ENCODE measurements around the gene PPARGC1A. TPM values are rescaled to one million over a fixed set of nuclear protein-coding genes. Genes with fewer than 3 reads are reported as not detected.

Gene PPARGC1A
- total RNA-seq, 1 donor from 2014 or later, result 1.4 TPM

DNA sequence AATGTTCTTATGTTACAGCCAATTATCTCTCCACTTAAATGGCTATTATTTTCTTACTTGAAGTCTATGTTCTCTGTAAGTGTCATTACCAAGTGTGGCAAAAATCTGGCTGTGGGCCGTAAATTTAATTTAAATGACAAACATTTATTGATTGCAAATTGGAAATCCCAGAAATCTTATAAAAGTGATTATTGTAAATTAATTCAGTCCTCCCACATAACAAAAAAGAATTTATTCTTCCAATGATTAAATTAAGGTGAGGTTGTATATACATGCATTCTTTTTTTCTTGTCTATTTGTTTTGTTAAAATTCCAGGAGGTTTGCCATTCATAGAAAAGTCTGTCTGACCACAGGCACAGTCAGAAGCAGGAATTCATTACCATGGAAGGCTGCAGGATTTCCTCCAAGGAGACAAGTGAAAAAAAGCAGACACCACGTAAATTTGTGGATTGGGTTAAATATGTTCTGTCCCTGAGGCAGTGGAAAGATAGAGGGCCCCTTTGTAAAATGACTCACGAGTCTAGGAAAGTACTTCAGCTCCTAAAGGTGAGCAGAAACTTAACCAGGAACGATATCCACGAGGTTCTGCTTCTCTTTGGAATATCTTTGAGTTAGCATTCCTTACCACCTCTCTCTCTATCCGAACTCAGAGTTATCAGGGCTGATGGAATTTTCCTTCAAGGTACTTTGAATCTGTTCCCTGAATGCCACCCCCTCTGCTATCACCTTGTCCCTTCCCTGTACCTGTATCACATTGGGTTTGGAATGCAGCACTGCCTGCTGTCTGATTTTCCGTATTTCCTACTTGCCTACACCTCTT lies 10.7 kb downstream of the PPARGC1A start:
- no peak for DNase-seq

DNA sequence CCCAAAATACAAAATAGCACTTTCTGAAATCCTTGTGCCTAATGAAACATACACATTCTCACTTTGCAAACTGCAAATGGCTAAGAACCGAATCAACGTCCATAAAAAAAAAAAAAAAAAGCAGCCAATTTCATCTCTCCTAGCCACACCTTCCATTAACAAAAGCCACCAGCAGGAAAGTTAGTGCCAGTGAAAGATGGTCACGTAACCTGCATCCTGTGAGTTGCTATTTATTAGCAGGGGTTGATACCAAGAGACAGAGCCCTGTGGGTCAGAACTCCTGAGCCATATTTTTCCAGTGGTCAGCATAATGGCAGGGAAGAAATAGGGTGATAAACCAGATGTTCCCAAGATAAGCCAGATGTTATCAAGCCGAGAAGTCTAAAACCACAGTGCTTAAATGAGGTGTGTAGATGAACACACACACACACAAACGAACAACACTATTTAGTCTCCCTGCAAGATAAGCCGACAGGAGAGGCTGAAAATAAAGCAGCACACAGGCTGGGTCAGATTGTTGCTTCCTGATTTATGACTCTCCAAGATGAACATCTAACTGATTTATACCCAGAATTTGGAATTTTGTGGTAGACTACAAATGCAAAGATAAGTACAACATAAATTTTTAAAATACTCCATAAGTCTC lies 11.5 kb downstream of the PPARGC1A start:
- DNase-seq, result no peak

DNA sequence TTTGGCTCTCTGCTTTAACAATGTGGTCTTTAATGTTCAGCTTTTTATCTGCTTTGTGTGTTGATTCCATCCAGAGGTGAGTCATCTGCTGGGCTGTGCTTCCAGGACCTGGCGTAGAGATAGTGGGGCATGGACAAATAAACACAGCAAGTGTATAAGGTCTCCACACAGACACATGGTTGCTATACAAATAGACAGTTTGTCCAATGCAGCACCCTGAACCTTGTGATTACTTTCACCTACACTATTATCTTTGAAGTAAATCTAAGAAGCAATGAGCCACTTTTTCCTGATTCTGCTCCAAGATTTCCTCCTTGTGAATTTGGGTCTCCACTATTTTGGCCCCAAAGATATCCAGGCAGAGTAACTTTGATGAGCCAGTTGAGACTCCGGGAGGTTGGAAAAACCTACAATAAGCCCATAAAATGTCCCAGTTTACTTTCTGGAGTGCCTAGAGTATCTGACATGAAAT lies 12.1 kb downstream of the PPARGC1A start:
- no peak for DNase-seq

DNA sequence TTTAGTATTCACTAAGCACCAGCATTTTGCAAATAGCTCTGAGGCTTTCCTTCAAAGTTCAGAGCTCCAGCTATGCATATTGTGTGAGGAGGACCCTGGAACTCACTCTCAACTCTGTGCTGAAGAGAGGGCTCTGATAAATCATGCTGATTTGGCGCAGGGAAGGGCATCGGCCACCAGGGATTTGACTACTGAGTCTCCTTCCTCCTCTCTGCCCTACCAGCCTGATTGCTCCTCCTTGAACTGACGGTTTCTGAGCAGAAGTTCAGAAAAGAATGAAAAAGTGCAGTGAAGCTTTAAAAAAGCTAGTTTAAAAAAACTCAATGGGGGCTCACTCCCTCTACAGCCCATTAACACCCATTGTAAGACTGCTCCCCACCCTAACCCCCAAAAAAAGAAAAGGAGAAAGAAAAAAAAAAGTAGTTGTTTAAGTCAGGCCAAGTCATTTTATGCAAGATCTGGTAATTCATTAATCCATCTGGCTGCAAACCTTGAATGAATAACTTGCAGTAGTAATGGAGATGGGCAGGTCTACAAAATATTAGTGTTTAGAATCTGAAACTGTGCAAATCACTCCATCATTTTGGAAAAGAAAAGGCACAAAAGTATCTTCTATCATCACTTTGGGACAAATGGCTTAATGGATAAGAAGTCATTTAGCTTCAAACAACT lies 13.3 kb downstream of the PPARGC1A start:
- no peak for DNase-seq

DNA sequence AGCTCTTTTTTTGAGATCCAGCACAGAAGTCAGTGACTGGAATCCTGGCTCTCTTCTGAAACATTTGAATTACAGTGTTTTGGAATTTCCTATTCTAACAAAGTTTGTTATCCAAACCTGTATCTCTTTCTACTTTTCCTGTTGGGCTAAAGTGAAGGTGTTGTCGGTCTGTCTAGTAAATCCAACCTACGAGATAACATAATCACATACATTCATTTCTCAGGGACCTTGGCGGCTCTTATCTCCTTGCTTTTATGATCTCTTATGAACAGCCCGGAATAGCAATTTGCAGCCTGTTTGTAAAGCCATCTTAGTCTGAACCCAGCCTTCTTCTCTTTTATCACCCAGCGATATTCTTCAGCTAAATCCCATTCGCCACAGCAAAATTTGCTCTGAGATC lies 14.5 kb downstream of the PPARGC1A start:
- DNase-seq, result no peak

DNA sequence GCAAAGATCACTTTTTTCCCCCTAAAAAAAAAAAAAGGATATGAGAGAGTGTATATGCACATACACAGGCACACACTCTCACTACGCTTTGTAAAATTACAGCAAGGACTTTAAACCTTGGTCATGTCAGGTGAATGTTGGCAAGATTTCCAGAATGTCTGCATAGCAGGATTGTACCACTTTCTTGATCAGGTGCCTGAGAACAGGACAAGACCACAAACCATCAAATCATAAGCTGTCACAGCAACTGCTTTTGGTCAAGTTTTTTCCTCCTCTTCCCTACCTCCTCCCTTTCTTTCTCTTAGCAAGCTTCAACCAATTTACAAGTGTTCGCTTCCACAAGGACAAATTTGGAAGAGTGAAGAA lies 15.3 kb downstream of the PPARGC1A start:
- DNase-seq, result no peak

DNA sequence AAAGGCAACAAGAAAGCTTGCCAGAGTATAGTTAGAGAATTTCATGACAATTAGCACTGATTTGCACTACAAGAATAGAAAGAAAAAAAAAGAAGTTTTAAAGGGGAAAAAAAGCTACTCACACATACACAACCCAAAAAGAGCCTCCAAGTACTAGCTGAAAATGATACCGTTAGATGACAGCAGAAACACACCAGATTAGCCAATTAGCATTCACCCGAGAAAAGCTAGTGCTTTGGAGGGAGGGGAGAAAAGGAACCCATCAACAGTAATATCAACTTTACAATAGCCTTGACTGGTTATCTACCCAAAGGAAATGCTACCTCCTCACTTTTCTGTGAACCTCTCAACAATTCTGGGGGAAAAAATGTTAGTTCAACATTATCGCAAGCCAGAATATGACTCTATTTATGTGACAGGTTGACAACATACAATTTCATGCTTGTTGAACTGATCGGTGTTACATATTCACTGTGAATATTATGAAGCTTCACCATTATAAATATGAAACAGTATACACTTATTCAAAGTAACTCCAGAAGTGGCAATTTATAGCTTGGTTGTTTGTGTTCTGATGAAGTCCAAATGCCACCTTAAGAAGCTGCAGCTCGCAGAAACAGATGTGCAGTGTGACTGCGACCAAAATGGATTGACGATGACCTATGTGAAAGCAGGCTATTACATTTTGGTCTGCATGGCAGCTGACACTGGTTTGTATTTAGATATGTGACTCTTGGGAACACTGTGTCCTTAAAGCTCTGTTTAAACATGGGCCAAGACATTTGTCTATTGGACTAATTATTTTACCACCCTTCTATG lies 15.9 kb downstream of the PPARGC1A start:
- no peak for DNase-seq

DNA sequence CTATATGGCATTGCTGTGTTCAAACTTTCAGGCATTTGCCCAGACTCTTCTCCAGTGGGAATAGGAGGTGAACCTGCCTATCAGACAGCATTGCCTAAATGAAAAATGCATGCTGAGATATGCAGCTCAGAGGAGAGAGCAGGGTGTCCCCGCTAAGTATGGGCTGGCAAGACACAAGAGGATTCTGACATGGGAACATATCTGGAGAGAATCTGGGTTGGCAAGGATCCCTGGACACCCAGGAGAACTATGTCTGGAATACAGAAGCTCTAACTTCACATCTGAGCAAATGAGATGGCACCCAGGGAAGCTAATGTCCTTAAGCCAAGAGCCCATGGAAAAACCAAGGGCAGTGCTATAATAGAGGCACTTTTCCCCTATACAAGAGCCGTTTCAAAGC lies 18.4 kb downstream of the PPARGC1A start:
- no peak for DNase-seq

DNA sequence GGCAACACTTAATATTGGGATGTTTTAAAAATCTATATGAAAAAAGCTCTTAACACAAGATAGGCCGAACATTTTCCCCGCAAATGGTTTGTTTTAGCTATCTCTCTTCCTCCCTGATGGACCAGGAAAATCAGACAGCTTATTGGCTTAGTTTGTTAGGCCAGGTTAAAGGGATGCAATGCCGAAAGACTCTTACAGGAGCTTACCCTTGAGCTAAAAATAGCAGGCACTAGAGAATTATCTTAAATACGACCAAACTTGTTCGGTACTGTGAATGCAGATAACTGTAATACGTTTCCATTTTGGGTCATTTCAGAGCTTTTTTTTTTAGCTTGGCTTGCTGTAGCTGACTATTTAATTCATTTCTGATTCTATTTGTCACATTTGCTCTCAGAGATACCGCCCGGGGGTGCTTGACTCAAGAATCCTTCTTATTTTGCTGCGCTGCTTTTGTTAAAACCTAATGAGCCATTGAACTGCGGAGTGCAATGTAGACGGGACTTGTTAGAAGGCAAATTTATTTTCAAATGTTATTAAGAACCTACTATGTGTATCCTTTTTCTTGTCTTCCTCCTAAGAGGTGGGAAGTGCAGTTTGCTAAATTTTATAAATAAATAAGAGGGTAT lies 23.3 kb downstream of the PPARGC1A start:
- DNase-seq, result no peak

DNA sequence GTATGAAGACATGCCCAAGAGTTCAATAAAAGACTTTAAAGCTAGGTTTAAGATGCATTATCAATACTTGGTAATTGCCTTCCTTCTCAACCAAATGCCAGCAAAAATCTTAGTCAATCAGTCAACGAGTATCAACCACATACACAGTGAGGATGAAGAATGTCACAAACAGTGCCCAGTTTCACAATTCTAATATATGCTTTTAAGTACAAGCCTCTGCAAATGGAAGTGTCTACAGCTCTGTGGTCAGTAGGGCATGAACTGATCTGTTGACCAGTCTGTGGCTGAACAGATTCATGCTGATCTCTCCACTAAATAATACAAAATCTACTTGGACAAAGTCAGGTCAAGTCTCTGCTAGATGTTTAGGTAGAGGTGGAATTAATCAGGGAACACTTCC lies 27.9 kb downstream of the PPARGC1A start:
- no peak for DNase-seq

DNA sequence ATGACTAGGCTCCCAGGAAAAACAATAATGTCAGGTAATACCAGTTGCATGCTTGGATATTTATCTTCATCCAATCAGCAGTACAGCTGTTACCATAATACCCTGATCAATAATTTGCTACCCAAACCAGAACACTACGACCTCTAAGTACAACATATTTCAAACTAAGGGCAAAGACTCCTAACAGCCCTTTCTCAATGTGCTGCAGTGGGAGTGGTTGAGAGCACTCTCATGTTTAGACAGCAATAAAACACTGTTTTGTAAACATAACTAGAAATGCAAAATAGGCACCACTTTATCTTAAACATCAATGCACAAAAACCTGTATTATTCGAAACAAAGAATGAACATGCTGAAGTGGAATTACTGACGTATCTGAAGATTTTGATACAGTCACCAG lies 28.9 kb downstream of the PPARGC1A start:
- no peak for DNase-seq

DNA sequence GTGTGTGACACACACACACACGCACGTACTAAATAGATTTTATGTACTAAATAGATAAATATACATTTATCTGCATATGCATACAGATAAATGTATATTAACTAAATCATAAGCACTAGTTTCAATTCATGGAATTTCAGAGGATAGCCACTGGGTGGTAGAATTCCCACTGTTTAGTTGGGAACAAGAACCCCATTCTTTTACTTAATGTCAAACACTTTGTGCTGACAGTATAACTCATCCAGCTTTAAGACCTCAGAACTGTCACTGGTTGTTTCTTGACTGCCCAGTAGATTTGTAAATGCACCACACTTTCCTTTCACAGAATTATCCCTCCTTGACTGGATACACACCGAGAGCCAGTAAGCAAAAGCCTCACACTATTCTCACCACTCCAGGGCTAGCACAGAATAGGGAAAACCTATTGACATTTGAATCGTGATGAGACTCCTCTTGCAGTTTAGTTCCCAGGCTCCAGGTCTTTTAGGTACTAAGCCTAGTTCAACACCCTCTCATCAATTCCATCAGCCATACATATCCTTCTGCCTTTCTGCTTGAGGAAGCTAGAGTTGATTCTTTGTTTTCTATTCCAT lies 32.4 kb downstream of the PPARGC1A start:
- no peak for DNase-seq

DNA sequence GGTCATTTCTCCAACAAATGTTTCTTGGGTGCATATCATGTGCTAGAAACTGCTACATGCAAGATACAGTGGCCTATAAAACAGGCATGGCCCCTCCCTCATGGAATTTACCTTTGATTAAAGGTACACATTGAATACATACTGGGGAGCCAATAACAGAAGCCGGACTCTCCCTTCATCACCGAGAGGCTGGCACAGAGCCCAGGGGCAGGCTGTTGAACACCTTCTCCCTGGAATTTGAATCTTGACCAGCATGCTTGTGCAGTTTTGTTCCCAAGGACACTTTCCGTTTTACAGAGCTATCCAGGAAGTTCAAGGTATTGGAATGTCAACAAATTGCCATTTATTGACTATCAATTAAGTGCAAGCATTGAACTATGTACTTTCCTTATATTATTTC lies 33.2 kb downstream of the PPARGC1A start:
- no peak for DNase-seq

DNA sequence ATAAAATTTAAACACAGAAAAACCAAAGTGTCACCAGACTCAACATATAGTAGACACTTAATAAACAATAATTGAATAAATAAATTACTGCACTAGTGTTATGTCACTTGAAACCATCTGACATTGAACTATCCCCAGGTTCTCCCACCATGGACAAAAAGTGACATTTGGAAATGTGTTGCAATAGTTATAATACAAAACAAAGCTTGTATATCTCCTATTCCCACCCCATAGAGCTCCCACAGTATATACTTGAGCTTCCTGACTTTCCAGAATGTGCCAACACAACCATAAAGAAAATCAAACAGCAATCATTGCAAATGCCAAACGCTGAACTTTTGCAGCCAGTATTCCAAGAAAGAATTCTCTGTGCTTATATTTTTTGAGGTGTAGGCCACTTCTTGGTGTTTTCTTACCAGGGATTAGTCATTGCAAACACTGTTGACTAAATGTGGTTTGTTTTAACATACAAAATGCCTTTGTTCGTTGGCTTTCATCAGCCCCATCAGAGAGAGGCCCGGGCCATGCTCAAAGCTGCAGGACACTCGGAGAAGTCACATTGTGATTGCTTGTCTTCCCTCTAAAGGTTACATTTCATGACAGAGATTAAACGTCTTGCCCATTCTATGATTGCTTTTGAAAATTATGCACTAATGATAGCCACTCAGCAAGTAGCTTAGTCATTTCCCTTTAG lies 33.8 kb downstream of the PPARGC1A start:
- DNase-seq, result no peak

DNA sequence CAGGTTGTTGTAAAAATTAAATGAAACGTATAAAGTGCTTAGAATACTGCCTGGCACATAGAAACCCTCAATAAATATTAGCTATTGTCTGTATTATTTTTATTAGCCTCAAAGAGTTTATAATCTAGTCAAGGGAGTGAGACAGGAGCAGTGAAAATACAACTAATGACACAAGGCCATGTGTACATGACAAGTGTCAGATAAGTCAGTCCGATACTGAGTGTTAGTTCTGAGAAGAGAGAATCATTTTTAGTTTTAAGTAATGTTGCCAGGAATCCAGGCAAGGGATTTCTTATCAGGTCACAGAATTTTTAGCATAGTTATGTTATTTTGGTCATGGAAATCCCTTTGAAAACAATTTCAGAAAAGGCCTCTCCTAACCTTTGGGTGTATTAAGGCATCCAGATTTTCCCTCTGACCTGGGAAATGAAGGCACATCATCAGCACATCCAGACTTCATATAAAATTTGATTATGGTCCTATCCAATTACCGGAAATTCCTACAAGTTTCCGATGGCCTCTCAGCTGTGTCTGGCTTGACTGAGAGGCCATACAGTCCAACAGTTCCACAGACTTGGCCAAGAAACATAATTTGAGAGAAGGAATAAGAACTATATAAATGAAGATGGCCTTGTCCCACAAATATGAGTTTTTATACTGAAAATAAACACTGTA lies 35.7 kb downstream of the PPARGC1A start:
- DNase-seq, result no peak

DNA sequence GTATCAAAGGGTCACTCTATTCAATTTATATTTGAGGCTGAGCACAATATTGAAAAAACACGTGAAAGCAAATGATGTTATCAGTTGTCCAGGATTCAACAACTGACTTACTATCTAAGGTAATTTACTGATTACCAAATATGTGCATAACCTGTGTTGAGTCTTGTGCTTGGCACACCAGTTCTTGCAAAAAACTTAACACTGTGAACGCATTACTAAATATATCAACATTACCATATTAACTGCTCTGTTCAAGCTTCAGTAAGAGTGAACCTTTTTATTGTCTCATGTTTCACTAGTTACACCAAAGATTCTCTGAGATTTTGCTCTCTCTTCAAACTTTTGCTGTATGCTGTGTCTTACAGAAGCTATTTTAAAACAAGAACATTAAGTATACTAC lies 38.4 kb downstream of the PPARGC1A start:
- no peak for DNase-seq

DNA sequence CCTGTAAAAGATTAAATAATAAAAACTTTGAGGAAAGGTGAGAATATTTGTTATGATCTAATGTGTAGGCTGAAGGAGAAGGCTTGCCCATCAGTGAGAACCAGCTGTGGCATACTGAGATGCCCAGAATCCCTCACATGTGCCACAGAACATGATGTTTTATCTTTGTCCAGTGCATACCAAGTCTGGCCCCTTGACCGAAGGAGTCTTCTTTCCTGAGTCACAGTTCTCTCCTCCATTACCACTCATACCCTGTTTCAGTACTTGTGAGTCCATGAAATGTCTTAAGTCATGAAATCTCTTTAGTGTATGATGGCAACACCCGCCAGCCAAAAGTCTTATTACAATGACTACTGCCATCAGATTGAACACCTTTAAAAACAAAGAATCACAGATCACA lies 42.7 kb downstream of the PPARGC1A start:
- DNase-seq, result no peak

DNA sequence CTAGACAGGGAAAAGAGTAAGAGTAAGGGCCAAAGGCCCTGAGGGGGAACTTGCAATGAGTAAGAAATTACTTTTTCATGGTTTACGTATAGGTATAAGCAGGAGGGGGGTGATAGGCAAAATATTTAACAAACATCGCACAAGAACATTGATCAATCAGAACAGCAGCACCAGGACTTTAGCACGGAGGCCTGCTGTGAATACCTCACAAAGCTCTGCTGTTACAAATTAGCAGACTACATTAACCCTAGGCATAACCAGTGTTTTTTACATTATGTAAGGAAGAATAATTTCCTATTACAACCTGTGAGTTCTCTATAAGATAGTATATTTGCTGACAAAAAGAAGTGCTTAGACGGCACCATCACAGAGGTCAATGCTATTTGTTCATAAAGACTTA lies 44.9 kb downstream of the PPARGC1A start:
- DNase-seq, result no peak

DNA sequence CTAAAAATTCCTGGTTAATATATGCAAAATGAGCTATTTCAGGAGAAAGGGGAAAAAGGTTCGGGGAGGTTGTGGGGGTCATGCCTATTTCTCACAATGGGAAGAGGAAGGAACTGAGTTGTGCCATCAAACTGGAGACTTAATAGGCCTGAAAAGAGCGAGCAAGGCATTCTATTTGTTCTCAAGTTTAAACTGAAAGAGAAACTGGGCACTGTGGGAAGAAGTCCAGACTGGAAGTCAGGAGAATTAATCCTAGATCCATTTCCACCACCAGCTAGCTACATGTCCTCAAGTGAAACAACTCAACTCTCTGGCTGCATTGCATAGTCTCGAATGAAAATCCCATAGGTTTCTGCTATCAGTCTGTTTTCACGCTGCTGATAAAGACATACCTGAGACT lies 50.6 kb downstream of the PPARGC1A start:
- DNase-seq, result no peak

DNA sequence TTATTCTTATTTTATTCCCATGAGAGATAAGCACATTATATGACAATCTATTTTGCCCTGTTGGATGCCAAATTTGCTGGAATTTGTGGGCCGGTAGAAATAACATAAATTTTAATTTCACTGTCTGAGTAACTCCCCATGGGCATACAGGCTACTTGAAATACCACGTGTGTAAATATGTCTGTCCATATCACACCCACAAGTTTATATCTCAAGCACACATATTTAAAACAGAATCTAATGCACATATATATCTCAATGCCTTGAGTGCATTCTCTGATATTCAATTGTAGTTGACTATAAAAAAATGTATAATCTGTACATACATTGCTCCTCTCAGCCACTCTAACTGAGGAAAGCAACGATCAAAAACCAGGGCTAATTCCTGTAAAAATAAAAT lies 51.2 kb downstream of the PPARGC1A start:
- no peak for DNase-seq

DNA sequence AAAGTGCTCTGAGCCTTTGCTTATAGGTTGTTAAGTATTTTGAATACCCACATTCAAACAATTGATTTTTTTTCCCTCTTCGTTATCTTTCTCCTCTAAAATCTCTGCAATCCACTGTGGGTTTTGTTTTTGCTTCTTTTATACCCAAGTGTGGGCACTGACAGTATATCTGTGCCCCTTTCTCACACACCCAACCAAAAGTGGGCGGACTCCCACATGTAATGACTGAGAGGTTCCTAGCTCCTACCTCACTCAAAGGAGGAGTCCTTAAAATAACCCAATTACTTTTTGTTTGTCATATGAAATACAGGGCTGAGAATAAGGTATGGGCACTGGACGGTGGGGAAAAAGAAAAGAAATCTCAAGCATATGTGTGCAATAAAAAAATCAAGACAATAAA lies 51.7 kb downstream of the PPARGC1A start:
- DNase-seq, result no peak
